Tibial nerve (tissue), 3 donors: ENCODE data around the gene GRM7.

Experiments used
- CTCF ChIP-seq, 5 experiments: fragments of 200-600 bp in 3 of 5; fragments of 450-650 bp in 2 of 5; sonication (generic) in 3 of 5; IDR thresholded peaks; one replicate each; pipeline ENCODE4 v1.5.1; 2016 to 2019; ENCODE audit warnings: antibody characterized with exemption in 5 of 5, mild to moderate bottlenecking in 3 of 5, moderate library complexity in 2 of 5
- POLR2A ChIP-seq, 2 donors: fragments of 450-650 bp; IDR thresholded peaks; one replicate each; pipeline ENCODE4 v1.6.1; 2017; ENCODE audit warnings: antibody characterized with exemption in 2 of 2, mild to moderate bottlenecking in 2 of 2, moderate library complexity in 2 of 2

GRCh38 chr3:7754653-7755441, 893.9 kb downstream of the GRM7 start:
- TF ChIP-seq CTCF (IDR thresholded peaks at IDR 0.05) (no peak), POLR2A (IDR thresholded peaks at IDR 0.05) (no peak)
